H9 (cell line): Measurements from ENCODE around the gene ENAM. TPM values are rescaled to one million over a fixed set of nuclear protein-coding genes. Genes with fewer than 3 reads are reported as not detected.

Source experiments
- DNase-seq: peaks from one replicate; pipeline ENCODE4 v3.0.0-alpha.2; 2017
- H2AFZ ChIP-seq: one replicate; pipeline ENCODE4 v1.6.1; 2013; ENCODE audit warnings: mild to moderate bottlenecking, low read length, control low read depth, moderate library complexity
- H2AK5ac ChIP-seq: 2 replicates; pipeline ENCODE4 v1.6.1; 2013; ENCODE audit warnings: low read length, control low read depth, mixed read lengths; ENCODE audit not compliant: insufficient read length
- H2BK120ac ChIP-seq: one replicate; pipeline ENCODE4 v1.6.1; 2013; ENCODE audit warnings: low read depth, mild to moderate bottlenecking, low read length, control low read depth, inconsistent platforms; ENCODE audit not compliant: poor library complexity, severe bottlenecking
- H2BK12ac ChIP-seq: 2 replicates; pipeline ENCODE4 v1.6.1; 2013; ENCODE audit warnings: low read length, control low read depth, mixed read lengths, low read depth; ENCODE audit not compliant: insufficient read length
- H2BK15ac ChIP-seq: 2 replicates; pipeline ENCODE4 v1.6.1; 2013; ENCODE audit warnings: low read depth, low read length, control low read depth
- H2BK20ac ChIP-seq: one replicate; pipeline ENCODE4 v1.6.1; 2013; ENCODE audit warnings: low read depth, mild to moderate bottlenecking, low read length, control low read depth, inconsistent platforms; ENCODE audit not compliant: poor library complexity, severe bottlenecking
- H2BK5ac ChIP-seq: 2 replicates; pipeline ENCODE4 v1.6.1; 2013; ENCODE audit warnings: low read length, control low read depth, mixed read lengths; ENCODE audit not compliant: insufficient read length
- H3K14ac ChIP-seq: 2 replicates; pipeline ENCODE4 v1.6.1; 2013; ENCODE audit warnings: low read length, control low read depth; ENCODE audit not compliant: insufficient read depth
- H3K18ac ChIP-seq: 2 replicates; pipeline ENCODE4 v1.6.1; 2013; ENCODE audit warnings: low read depth, mild to moderate bottlenecking, mixed read lengths, low read length, control low read depth; ENCODE audit not compliant: insufficient read length
- H3K23ac ChIP-seq: 2 replicates; pipeline ENCODE4 v1.6.1; 2013; ENCODE audit warnings: low read length, control low read depth, mixed read lengths, low read depth; ENCODE audit not compliant: insufficient read length
- H3K23me2 ChIP-seq: 2 replicates; pipeline ENCODE4 v1.6.1; 2013; ENCODE audit warnings: low read depth, mild to moderate bottlenecking, mixed read lengths, low read length, control low read depth; ENCODE audit not compliant: insufficient read length, poor library complexity, severe bottlenecking
- H3K27ac ChIP-seq: 2 replicates; pipeline ENCODE4 v1.5.1; 2013; ENCODE audit warnings: low read length, control low read depth, mixed read lengths, low read depth; ENCODE audit not compliant: insufficient read length
- H3K27me3 ChIP-seq: 2 replicates; pipeline ENCODE4 v1.6.1; 2013; ENCODE audit warnings: low read length, control low read depth, inconsistent platforms; ENCODE audit not compliant: insufficient read depth
- H3K4ac ChIP-seq: 2 replicates; pipeline ENCODE4 v1.6.1; 2013; ENCODE audit warnings: low read depth, mild to moderate bottlenecking, control low read depth, inconsistent platforms, low read length, moderate library complexity
- H3K4me1 ChIP-seq: 2 replicates; pipeline ENCODE4 v1.6.1; 2013; ENCODE audit warnings: low read length, control low read depth, inconsistent platforms; ENCODE audit not compliant: insufficient read depth
- H3K4me2 ChIP-seq: 2 replicates; pipeline ENCODE4 v1.6.1; 2013; ENCODE audit warnings: low read length, control low read depth, mixed read lengths; ENCODE audit not compliant: insufficient read length, insufficient read depth
- H3K56ac ChIP-seq: 2 replicates; pipeline ENCODE4 v1.6.1; 2013; ENCODE audit warnings: low read depth, mild to moderate bottlenecking, mixed read lengths, low read length, control low read depth; ENCODE audit not compliant: insufficient read length
- H3K79me1 ChIP-seq: 2 replicates; pipeline ENCODE4 v1.6.1; 2013; ENCODE audit warnings: low read depth, mild to moderate bottlenecking, moderate library complexity, low read length, control low read depth, inconsistent platforms; ENCODE audit not compliant: insufficient read depth, poor library complexity, severe bottlenecking
- H3K79me2 ChIP-seq: 2 replicates; pipeline ENCODE4 v1.6.1; 2013; ENCODE audit warnings: low read length, control low read depth, inconsistent platforms; ENCODE audit not compliant: insufficient read depth
- H3K9ac ChIP-seq: 2 replicates; pipeline ENCODE4 v1.6.1; 2013; ENCODE audit warnings: low read length, control low read depth, mixed read lengths; ENCODE audit not compliant: insufficient read length; ENCODE audit errors: extremely low read depth
- H3K9me3 ChIP-seq: one replicate; pipeline ENCODE4 v1.6.1; 2013; ENCODE audit warnings: low read depth, low read length, inconsistent platforms; ENCODE audit not compliant: control insufficient read depth
- H3T11ph ChIP-seq: one replicate; pipeline ENCODE4 v1.6.1; 2013; ENCODE audit warnings: mild to moderate bottlenecking, low read length, control low read depth, inconsistent platforms
- H4K20me1 ChIP-seq: one replicate; pipeline ENCODE4 v1.6.1; 2013; ENCODE audit not compliant: control insufficient read depth, insufficient read length, insufficient read depth
- H4K5ac ChIP-seq: 2 replicates; pipeline ENCODE4 v1.6.1; 2013; ENCODE audit warnings: low read depth, mild to moderate bottlenecking, mixed read lengths, low read length, control low read depth; ENCODE audit not compliant: insufficient read length
- H4K8ac ChIP-seq: replicated peaks from 2 replicates; pipeline ENCODE4 v1.6.1; 2013; ENCODE audit warnings: low read length, control low read depth, mixed read lengths, low read depth; ENCODE audit not compliant: insufficient read length
- H4K91ac ChIP-seq: 2 replicates; pipeline ENCODE4 v1.6.1; 2013; ENCODE audit warnings: low read depth, mild to moderate bottlenecking, moderate library complexity, mixed read lengths, low read length, control low read depth; ENCODE audit not compliant: insufficient read length
- H3K27ac Mint-ChIP-seq, 3 experiments: 2 replicates in 2 of 3; 3 replicates in 1 of 3; pipeline ENCODE4 v1.8.0; 2020 to 2021; ENCODE audit warnings: mixed read lengths in 3 of 3, mild to moderate bottlenecking in 1 of 3, moderate library complexity in 1 of 3
- H3K27me3 Mint-ChIP-seq: 2 replicates; pipeline ENCODE4 v1.8.0; 2021; ENCODE audit warnings: low read depth, mild to moderate bottlenecking, moderate library complexity, mixed read lengths
- H3K36me3 Mint-ChIP-seq, 3 experiments: 2 replicates in 2 of 3; 3 replicates in 1 of 3; pipeline ENCODE4 v1.8.0; 2020 to 2021; ENCODE audit warnings: low read depth in 3 of 3, mixed read lengths in 3 of 3; ENCODE audit not compliant: insufficient read depth in 1 of 3
- H3K4me1 Mint-ChIP-seq, 2 experiments: 2 replicates each; pipeline ENCODE4 v1.8.0; 2020; ENCODE audit warnings: mixed read lengths in 2 of 2
- H3K4me3 Mint-ChIP-seq, 2 experiments: 2 replicates in 1 of 2; 3 replicates in 1 of 2; pipeline ENCODE4 v1.8.0; 2020 to 2021; ENCODE audit warnings: mild to moderate bottlenecking in 2 of 2, mixed read lengths in 2 of 2, moderate library complexity in 1 of 2
- H3K9me3 Mint-ChIP-seq, 2 experiments: 2 replicates in 1 of 2; 3 replicates in 1 of 2; pipeline ENCODE4 v1.8.0; 2020; ENCODE audit warnings: mild to moderate bottlenecking in 2 of 2, mixed read lengths in 2 of 2, moderate library complexity in 1 of 2
- total RNA-seq: library from RNA; stranded (reverse); gene quantifications from 2 replicates; pipeline ENCODE4 v1.2.1, GENCODE V29; 2021
- TF ChIP-seq, protein P1 (sequence below): fragments of 200-600 bp; sonication (generic); conservative IDR thresholded peaks from 3 replicates; pipeline ENCODE4 v1.8.0; 2021; ENCODE audit warnings: antibody characterized with exemption, mild to moderate bottlenecking

ENAM gene
- total RNA-seq, 1 experiment from 2014 or later = not detected

DNA sequence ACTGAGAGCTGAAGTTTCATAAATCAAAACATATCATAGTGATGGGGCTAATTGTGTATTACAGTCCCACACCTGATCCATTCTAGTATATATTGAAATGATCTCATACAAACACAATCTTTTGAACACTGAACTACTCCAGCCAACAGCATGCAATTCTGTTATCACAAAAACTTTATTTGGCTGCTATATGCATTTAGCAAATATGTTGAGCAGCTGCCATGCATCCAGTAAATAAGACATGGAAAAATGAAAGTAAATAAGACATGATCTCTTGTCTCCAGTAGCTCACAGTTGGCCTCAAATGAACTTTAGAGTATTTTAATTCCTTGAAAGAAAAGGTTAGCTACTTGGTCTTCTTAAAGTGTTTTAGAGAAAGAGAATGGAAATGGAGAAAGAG lies 34.3 kb upstream of the ENAM start:
- TF ChIP-seq, protein P1, sequence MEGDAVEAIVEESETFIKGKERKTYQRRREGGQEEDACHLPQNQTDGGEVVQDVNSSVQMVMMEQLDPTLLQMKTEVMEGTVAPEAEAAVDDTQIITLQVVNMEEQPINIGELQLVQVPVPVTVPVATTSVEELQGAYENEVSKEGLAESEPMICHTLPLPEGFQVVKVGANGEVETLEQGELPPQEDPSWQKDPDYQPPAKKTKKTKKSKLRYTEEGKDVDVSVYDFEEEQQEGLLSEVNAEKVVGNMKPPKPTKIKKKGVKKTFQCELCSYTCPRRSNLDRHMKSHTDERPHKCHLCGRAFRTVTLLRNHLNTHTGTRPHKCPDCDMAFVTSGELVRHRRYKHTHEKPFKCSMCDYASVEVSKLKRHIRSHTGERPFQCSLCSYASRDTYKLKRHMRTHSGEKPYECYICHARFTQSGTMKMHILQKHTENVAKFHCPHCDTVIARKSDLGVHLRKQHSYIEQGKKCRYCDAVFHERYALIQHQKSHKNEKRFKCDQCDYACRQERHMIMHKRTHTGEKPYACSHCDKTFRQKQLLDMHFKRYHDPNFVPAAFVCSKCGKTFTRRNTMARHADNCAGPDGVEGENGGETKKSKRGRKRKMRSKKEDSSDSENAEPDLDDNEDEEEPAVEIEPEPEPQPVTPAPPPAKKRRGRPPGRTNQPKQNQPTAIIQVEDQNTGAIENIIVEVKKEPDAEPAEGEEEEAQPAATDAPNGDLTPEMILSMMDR = no peak
- H3K23ac ChIP-seq = no peak overlapping the region
- H3K4ac ChIP-seq = no peak overlapping the region
- no peaks in the 10 kb centered on the region for H3K36me3 Mint-ChIP-seq
- H3K18ac ChIP-seq = no peak overlapping the region
- H4K5ac ChIP-seq = no peak overlapping the region
- H3K56ac ChIP-seq = no peak overlapping the region
- no peak overlapping the region for H3K9ac ChIP-seq
- H4K8ac ChIP-seq = no peak overlapping the region
- no peaks in the 10 kb centered on the region for H3K79me1 ChIP-seq
- H3K9me3 Mint-ChIP-seq = no peaks in the 10 kb centered on the region
- H3K14ac ChIP-seq = no peak overlapping the region
- no peaks in the 10 kb centered on the region for H3K79me2 ChIP-seq
- H3K4me1 ChIP-seq = no peaks in the 10 kb centered on the region
- H2BK15ac ChIP-seq = no peak overlapping the region
- H2BK12ac ChIP-seq = no peak overlapping the region
- no peaks in the 10 kb centered on the region for H3K27me3 Mint-ChIP-seq
- H3K9me3 ChIP-seq = no peaks in the 10 kb centered on the region
- no peak overlapping the region for H2AK5ac ChIP-seq
- no peak overlapping the region for H3K27ac ChIP-seq
- no peak overlapping the region for H2BK20ac ChIP-seq
- H4K91ac ChIP-seq = no peak overlapping the region
- no peak overlapping the region for H2BK5ac ChIP-seq
- H3K4me2 ChIP-seq = no peak overlapping the region
- H4K20me1 ChIP-seq = no peaks in the 10 kb centered on the region
- H2AFZ ChIP-seq = no peak overlapping the region
- no peaks in the 10 kb centered on the region for H3K23me2 ChIP-seq
- no peak for DNase-seq
- H3K4me3 Mint-ChIP-seq = no peak overlapping the region
- H3K27ac Mint-ChIP-seq = no peak overlapping the region
- H3T11ph ChIP-seq = no peak overlapping the region
- H2BK120ac ChIP-seq = no peak overlapping the region
- H3K4me1 Mint-ChIP-seq = no peaks in the 10 kb centered on the region
- no peaks in the 10 kb centered on the region for H3K27me3 ChIP-seq
